IMR-90 (cell line): ENCODE results near the gene MRPL38.

Experiments
- BHLHE40 ChIP-seq: fragments of 150-350 bp; IDR thresholded peaks from 2 replicates; pipeline ENCODE4 v1.6.1; 2016; ENCODE audit warnings: mild to moderate bottlenecking, low read depth, low read length
- CEBPB ChIP-seq: IDR thresholded peaks from 2 replicates; pipeline ENCODE4 v1.6.1; 2012; ENCODE audit warnings: low read depth, low read length, improper control_type of control experiment
- CHD1 ChIP-seq: IDR thresholded peaks from 2 replicates; pipeline ENCODE4 v1.6.1; 2012; ENCODE audit warnings: low read depth, low read length, improper control_type of control experiment
- FOS ChIP-seq: fragments of 150-350 bp; IDR thresholded peaks from 2 replicates; pipeline ENCODE4 v1.6.1; 2016; ENCODE audit warnings: low read depth, low read length
- MAFK ChIP-seq: IDR thresholded peaks from 2 replicates; pipeline ENCODE4 v1.6.1; 2012; ENCODE audit warnings: low read depth, low read length, improper control_type of control experiment
- MXI1 ChIP-seq: IDR thresholded peaks from 2 replicates; pipeline ENCODE4 v1.6.1; 2012; ENCODE audit warnings: low read depth, mild to moderate bottlenecking, low read length, moderate library complexity, borderline replicate concordance
- NFE2L2 ChIP-seq: fragments of 150-350 bp; IDR thresholded peaks from 2 replicates; pipeline ENCODE4 v1.6.1; 2016; ENCODE audit warnings: low read depth, mild to moderate bottlenecking, low read length
- POLR2A ChIP-seq: IDR thresholded peaks from 2 replicates; pipeline ENCODE4 v1.6.1; 2012; ENCODE audit warnings: mild to moderate bottlenecking, low read depth, low read length
- RAD21 ChIP-seq: IDR thresholded peaks from 2 replicates; pipeline ENCODE4 v1.6.1; 2012; ENCODE audit warnings: low read length, improper control_type of control experiment
- SMC3 ChIP-seq: fragments of 150-350 bp; IDR thresholded peaks from 2 replicates; pipeline ENCODE4 v1.6.1; 2016; ENCODE audit warnings: low read depth, mild to moderate bottlenecking, antibody characterized with exemption, low read length, moderate library complexity
- USF2 ChIP-seq: fragments of 150-350 bp; IDR thresholded peaks from 2 replicates; pipeline ENCODE4 v1.6.1; 2017; ENCODE audit warnings: mild to moderate bottlenecking, antibody characterized with exemption, low read length, low read depth
- TF ChIP-seq, protein P1 (sequence below): conservative IDR thresholded peaks from 2 replicates; pipeline ENCODE4 v1.5.1; 2012; ENCODE audit warnings: mild to moderate bottlenecking, low read depth, low read length, improper control_type of control experiment

DNA sequence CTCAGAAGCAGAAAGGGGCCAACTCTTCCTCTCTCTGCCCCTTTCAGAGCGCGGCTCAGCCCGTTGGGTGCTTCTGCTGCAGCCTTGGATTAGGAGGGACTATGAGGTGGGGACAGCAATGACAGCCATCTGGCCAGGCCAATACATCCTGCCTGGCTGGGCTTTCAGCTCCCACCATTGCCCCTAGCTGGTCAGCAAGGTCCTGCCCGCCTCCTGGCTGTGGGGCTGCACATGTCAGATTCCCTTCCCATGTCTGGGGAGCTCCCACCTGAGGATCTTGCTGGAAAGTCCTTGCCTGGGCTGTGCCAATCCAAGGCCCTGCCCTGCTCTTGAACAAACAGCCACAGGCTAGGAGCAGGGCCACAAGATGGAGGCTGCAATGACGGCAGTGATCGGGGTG, 16.2 kb downstream of the MRPL38 start:
- TF ChIP-seq, protein P1, sequence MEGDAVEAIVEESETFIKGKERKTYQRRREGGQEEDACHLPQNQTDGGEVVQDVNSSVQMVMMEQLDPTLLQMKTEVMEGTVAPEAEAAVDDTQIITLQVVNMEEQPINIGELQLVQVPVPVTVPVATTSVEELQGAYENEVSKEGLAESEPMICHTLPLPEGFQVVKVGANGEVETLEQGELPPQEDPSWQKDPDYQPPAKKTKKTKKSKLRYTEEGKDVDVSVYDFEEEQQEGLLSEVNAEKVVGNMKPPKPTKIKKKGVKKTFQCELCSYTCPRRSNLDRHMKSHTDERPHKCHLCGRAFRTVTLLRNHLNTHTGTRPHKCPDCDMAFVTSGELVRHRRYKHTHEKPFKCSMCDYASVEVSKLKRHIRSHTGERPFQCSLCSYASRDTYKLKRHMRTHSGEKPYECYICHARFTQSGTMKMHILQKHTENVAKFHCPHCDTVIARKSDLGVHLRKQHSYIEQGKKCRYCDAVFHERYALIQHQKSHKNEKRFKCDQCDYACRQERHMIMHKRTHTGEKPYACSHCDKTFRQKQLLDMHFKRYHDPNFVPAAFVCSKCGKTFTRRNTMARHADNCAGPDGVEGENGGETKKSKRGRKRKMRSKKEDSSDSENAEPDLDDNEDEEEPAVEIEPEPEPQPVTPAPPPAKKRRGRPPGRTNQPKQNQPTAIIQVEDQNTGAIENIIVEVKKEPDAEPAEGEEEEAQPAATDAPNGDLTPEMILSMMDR, result no peak
- TF ChIP-seq USF2, result no peak
- TF ChIP-seq FOS, result no peak
- TF ChIP-seq MAFK, result no peak
- no peak for TF ChIP-seq POLR2A
- no peak for TF ChIP-seq NFE2L2
- no peak for TF ChIP-seq RAD21
- no peak for TF ChIP-seq CEBPB
- no peak for TF ChIP-seq CHD1
- no peak for TF ChIP-seq SMC3
- no peak for TF ChIP-seq MXI1
- no peak for TF ChIP-seq BHLHE40
